ENCODE measurements around the gene RACGAP1. TPM values are rescaled to one million over a fixed set of nuclear protein-coding genes. Genes with fewer than 3 reads are reported as not detected.

Gene RACGAP1
- total and polyA plus RNA-seq, 2 experiments from 2014 or later, result 19.0 to 52.8 TPM

DNA sequence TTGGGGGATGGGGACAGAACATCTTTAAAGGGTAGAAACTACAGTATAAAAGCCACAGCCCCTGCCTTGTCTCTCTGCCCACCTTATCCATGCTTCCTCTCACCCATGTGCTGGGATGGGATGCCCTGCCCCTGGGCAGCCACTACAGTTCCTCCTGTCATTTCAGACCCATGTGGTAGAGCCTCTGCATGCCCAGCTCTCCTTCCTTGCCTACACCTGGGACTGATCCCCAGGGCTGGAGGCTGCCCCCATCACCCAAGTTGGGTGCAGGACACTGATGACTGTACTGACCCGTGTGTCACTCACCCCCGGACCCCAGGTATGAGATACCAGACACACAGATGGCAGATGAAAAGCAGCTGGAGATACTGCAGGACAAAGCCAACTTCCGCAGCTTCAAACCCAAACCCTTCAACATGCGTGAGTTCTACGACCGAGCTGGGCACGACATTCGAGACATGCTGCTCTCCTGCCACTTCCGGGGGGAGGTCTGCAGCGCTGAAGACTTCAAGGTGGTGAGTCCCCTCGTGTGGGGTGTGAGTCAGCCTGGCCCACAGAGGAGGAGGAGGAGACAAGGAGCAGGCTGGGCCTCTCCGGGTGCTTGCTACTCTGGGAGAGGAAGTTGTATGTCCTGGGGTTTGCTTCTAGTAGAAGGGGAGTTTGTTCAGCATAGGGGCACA, 34.3 kb upstream of the RACGAP1 start:
- Histone ChIP-seq H3K4me3 (no peak overlapping the region), H3K27ac (ENCODE audit: low read depth) (no peak overlapping the region), H3K36me3 (ENCODE audit: insufficient read depth) (no peaks in the 10 kb centered on the region), H3K4me1 (ENCODE audit: insufficient read depth) (peaks cover 9% of the 10 kb centered on the region), H3K27me3 (ENCODE audit: insufficient read depth) (peaks cover 76% of the 10 kb centered on the region), H3K79me2 (replicated peaks; ENCODE audit: insufficient read depth) (no peaks in the 10 kb centered on the region), H3K4me2 (no peak overlapping the region), H3F3A (replicated peaks; ENCODE audit: low read depth) (peaks cover 9% of the 10 kb centered on the region), H2AFZ (no peak overlapping the region), H3K9me2 (ENCODE audit: insufficient read depth) (no peaks in the 10 kb centered on the region), H4K20me1 (replicated peaks; ENCODE audit: insufficient read depth) (no peaks in the 10 kb centered on the region)
- peaks cover 28% of the 10 kb centered on the region for H3K4me1 Mint-ChIP-seq
- H3K4me3 Mint-ChIP-seq, result no peak overlapping the region; the same call in 2 of the 3 replicates
- no peak overlapping the region for H3K27ac Mint-ChIP-seq
- no peak for ATAC-seq
- no peaks in the 10 kb centered on the region; the same call in 2 of the 3 replicates for H3K36me3 Mint-ChIP-seq (ENCODE audit: low read depth)
- H3K27me3 Mint-ChIP-seq (ENCODE audit: insufficient read depth, low read depth, poor library complexity), result peaks cover 47% of the 10 kb centered on the region
- no peaks in the 10 kb centered on the region; the same call in 1 of the 3 replicates for H3K9me3 Mint-ChIP-seq
- no peak for DNase-seq (ENCODE audit: low spot score)
- TF ChIP-seq EZH2 (IDR thresholded peaks at IDR 0.05; ENCODE audit: low read depth, unreplicated experiment) (no peak), POLR2AphosphoS5 (IDR thresholded peaks at IDR 0.05; ENCODE audit: low read depth) (no peak), JUNB (IDR thresholded peaks at IDR 0.05; ENCODE audit: unreplicated experiment) (no peak), ZNF331 (CRISPR knock-in tag; IDR thresholded peaks at IDR 0.05; ENCODE audit: low read depth) (no peak), REST (IDR thresholded peaks at IDR 0.05; ENCODE audit: unreplicated experiment) (no peak), EZH2phosphoT487 (IDR thresholded peaks at IDR 0.05; ENCODE audit: unreplicated experiment) (no peak), ZNF462 (CRISPR knock-in tag; IDR thresholded peaks at IDR 0.05) (no peak), ETS1 (IDR thresholded peaks at IDR 0.05) (no peak), STAT1 (IDR thresholded peaks at IDR 0.05; ENCODE audit: unreplicated experiment) (no peak), ZNF114 (CRISPR knock-in tag; IDR thresholded peaks at IDR 0.05) (no peak), NANOG (IDR thresholded peaks at IDR 0.05; ENCODE audit: borderline replicate concordance) (no peak), CREB1 (CRISPR knock-in tag; IDR thresholded peaks at IDR 0.05; ENCODE audit: low read depth) (no peak)
- TF ChIP-seq, protein P1, sequence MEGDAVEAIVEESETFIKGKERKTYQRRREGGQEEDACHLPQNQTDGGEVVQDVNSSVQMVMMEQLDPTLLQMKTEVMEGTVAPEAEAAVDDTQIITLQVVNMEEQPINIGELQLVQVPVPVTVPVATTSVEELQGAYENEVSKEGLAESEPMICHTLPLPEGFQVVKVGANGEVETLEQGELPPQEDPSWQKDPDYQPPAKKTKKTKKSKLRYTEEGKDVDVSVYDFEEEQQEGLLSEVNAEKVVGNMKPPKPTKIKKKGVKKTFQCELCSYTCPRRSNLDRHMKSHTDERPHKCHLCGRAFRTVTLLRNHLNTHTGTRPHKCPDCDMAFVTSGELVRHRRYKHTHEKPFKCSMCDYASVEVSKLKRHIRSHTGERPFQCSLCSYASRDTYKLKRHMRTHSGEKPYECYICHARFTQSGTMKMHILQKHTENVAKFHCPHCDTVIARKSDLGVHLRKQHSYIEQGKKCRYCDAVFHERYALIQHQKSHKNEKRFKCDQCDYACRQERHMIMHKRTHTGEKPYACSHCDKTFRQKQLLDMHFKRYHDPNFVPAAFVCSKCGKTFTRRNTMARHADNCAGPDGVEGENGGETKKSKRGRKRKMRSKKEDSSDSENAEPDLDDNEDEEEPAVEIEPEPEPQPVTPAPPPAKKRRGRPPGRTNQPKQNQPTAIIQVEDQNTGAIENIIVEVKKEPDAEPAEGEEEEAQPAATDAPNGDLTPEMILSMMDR (conservative IDR thresholded peaks at IDR 0.05; ENCODE audit: low read depth in 2 of 2), result no peak

Data from GM23338 (cell line).